ELF-1 (cell line): ENCODE measurements around the gene RAG2.

Source experiments
- DNase-seq: peaks from one replicate; pipeline ENCODE4 v3.0.0-alpha.2; 2016; ENCODE audit warnings: low read depth, low spot score

Gene RAG2

DNA sequence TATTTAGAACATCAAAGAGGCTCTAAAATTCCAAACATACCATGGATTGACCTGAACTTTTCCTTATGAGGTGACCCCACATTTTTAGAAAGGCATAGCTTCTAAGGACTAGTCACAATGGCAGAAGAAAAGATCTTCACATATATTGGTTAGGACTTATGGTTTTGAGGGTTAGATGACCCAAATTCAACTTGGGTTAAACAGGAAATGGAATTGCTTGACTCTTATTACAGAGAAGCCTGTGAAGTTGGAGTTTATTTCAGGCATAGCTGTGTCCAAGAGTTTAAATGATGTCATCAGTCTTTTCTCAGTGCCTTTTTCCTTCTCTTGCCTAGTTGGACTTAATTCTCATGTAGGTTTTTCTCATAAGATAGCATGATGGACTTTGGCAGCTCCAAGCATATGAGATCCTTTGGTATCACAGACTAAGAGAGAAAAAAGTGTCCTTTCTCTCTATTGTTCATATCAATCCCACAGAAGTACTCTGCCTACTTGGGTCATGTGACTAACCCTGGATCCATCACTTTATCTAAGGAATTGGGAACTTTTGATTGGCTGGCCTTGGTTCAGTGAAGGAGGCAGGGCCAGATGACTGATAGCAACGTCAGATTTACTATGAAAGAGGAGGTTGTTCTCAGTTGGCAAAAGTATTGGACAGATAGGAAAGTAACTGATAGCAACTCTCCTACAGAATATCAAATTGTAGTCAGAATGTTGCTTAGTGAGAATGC, 47.5 kb downstream of the RAG2 start:
- DNase-seq, result no peak
